Measurements from ENCODE around the gene WIPF3.
"Not testable (repeated sequence)": the region's sequence is repeated elsewhere in the genome, so short reads cannot be mapped to it uniquely, and the experiment has no call there.

WIPF3 gene

DNA sequence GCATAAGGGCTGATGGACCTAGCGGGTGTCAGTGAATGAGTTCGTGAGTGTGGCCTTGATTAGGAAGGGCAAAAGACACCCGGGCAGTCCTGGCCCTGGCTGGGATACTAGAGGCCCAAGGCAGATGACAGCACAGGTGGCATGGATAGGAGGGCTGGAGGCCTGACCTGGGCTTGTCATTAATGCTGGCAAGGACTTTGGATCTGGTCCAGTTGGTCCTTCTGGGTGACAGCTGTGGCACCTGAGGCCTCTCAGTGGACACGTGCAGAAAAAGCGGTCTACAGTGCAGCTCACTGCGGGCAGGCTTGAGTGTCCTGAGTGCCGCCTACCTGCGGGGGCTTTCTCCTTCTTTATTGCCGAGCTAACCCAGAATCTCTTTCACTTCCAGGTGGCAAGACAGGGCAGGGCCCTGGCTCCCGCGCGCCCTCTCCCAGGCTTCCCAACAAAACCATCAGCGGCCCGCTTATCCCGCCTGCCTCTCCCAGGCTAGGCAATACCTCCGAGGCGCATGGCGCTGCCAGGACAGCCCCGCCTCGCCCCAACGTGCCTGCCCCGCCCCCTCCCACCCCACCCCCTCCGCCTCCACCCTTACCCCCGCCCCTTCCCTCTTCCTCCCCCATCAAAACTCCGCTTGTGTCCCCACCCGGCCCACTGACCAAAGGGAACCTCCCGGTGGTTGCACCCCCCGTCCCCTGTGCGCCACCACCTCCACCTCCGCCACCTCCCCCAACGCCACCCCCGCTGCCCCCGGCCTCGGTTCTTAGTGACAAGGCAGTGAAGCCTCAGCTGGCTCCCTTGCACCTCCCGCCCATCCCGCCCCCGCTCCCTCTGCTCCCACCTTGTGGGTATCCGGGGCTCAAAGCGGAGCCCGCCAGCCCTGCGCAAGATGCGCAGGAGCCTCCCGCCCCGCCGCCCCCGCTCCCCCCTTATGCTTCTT is 77.4 kb downstream of the WIPF3 start:
- no peak for DNase-seq

DNA sequence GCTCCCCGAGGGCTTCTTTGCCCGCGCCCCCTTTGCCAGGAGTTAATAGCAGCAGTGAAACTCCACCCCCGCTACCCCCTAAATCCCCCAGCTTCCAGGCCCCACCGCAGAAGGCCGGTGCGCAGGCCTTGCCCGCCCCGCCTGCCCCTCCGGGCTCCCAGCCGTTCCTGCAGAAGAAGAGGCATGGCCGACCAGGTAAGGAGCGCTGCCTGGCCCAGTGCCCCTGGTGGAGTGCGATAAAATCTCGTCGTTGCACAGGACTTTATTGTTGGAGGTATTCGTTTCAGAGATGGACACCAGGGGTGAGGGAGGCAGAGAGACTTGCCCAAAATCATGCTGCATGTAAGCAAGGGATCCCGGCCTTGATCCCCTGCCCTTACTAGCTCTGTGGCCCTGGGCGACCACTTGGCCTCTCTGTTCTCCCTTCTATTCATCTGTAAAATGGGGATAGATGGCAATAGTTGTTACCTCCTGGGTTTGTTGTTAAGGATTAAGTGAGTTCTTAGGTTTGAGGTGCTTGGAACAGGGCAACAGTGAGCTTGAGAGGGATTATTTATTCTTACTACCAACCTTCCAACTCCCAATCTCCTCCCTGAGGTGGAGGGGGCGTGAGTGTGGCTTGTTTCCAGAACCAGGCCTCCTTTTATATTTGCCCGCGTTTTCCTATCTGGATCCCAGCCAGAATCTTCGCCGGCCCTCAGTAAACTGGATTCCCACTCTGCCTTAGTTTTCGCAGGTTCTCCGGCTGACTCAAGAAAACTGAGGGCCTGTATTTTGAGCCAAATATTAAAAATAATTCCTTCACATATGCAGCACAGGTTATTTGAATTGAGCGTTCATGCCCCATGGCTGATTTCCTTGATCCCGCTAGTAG is 78.3 kb downstream of the WIPF3 start:
- DNase-seq, result no peak

GRCh38 chr7:29885626-29886025 is 79.3 kb downstream of the WIPF3 start:
- DNase-seq, result no peak

- no peak for DNase-seq
Measured at GRCh38 chr7:29886827-29887226, 80.5 kb downstream of the WIPF3 start.

DNA sequence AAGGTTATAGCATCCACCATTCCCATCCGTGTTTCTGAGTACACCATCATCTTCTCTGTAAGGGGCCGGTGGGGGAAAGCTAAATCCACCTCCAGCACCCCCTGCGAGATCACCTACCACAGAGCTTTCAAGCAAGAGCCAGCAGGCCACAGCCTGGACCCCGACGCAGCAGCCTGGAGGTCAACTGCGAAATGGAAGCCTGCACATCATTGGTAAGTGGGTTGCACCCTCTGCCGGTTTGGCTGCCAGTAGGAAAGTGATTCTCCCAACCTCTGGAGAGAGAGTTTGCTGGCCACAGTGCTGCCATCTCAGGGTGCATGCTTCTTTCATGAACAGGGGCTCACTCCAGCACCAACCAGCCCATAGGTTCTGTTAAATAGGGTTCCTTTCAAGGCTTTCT is 81.7 kb downstream of the WIPF3 start:
- no peak for DNase-seq

DNA sequence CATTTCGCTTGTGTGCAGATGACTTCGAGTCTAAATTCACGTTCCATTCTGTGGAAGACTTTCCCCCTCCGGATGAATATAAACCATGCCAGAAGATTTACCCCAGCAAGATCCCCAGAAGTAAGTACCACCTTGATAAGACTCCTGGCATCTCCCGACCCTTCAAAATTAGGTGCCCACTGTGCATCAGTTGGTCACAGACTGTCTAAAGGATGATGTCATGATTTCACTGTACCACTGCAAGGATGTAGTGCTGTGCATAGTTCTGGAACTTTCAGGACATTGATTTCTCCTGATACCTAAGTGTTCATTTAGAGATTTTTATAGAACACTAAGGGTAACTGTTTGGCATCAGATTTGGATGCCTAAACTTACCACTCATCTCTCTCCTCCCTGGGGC is 83.0 kb downstream of the WIPF3 start:
- DNase-seq, result no peak

DNA sequence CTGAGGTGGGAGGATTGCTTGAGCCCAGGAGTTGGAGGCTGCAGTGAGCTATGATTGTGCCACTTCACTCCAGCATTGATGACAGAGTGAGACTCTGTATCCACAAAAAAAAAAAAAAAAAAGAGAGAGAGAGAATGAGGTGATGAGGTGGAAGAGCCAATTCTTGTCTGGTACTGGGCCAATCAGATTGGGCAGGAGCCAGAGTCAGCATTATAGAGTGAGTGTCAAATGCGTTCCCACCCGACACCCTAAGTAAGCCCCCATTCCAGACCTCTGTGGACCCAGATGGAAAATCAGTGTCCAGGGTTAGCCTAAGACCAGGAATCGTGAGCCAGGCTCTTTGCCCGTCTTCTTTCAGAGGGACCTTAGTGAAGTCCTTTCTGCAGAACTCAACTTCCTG is 83.9 kb downstream of the WIPF3 start:
- DNase-seq, result no peak

- not testable (repeated sequence) for DNase-seq
Measured at GRCh38 chr7:29890786-29891185, 84.5 kb downstream of the WIPF3 start.

GRCh38 chr7:29891766-29892165 is 85.5 kb downstream of the WIPF3 start:
- DNase-seq, result no peak

GRCh38 chr7:29892231-29892630 is 85.9 kb downstream of the WIPF3 start:
- no peak for DNase-seq

- no peak for DNase-seq
Measured at GRCh38 chr7:29893351-29893965, 87.2 kb downstream of the WIPF3 start.

DNA sequence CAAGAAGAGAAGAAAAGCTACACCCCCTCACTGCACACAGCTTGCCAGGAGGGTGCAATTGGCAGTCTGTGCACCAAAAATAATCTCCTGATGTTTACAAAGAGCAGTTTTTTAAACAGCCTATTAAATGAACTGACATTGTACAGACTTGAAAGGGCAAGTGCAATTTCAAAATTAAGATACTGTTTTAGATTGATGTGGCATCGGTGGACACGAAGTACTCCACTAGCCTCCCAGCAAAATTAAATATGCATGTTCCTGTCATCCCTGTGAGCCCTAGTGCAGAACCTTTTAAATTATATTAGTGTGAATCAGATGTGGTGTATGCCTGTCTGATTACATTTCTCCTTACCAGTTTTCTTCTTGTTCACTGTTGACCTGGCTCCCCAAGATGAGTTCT is 87.9 kb downstream of the WIPF3 start:
- no peak for DNase-seq

- no peak for DNase-seq
Measured at GRCh38 chr7:29895559-29895958, 89.3 kb downstream of the WIPF3 start.

GRCh38 chr7:29896685-29897411 is 90.5 kb downstream of the WIPF3 start:
- DNase-seq, result no peak

DNA sequence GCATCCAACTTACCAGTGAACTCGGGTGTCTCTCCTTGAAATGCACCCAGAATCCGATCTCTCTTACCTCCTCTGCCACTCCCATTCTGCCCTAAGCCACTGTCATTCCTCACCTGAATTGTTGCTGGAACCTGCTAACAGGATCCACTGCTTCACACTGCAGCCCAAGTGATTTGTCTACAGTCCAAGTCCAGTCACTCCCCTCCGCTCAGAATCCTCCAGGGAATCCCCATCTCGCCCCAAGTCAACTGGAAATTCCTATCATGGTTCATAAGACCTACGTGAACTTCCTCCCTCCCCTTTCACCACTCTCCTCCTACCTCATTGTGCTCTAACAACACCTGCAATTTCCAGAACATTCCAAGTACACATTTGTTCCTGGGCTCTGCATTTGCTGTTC is 92.0 kb downstream of the WIPF3 start:
- DNase-seq, result no peak

- DNase-seq, result no peak
Measured at GRCh38 chr7:29900745-29901144, 94.4 kb downstream of the WIPF3 start.

DNA sequence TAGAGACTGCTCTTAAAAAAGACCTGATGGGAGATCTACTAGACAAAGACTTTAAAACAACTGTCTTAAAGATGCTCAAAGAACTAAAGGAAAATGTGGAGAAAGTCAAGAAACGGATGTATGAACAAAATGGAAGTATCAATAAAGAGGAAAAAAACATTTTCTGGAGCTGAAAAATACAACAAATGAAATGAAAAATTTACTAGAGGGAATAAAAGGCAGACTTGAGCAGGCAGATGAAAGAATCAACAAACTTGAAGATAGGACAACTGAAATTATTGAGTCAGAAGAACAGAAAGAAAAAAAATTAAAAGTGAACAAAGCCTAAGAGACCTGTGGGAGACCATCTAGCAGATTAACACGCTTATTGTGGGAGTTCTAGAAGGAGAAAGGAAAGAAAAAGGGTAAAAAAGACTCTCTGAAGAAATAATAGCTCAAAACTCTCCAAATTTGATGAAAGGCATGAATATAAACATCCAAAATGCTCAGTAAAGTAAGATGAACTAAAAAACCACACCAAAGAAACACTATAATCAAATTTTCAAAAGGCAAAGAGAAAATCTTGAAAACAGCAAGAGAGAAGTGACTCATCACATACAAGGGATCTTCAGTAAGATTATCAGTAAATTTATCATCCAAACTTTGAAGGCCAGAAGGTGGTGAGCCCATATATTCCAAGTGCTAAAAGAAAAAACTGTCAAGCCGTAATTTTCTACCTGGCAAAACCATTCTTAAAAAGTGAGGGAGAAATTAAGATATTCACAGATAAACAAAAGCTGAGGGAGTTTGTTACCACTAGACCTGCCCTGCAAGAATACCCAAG is 100.1 kb downstream of the WIPF3 start:
- no peak for DNase-seq

GRCh38 chr7:29914180-29914579 is 107.9 kb downstream of the WIPF3 start:
- no peak for DNase-seq

DNA sequence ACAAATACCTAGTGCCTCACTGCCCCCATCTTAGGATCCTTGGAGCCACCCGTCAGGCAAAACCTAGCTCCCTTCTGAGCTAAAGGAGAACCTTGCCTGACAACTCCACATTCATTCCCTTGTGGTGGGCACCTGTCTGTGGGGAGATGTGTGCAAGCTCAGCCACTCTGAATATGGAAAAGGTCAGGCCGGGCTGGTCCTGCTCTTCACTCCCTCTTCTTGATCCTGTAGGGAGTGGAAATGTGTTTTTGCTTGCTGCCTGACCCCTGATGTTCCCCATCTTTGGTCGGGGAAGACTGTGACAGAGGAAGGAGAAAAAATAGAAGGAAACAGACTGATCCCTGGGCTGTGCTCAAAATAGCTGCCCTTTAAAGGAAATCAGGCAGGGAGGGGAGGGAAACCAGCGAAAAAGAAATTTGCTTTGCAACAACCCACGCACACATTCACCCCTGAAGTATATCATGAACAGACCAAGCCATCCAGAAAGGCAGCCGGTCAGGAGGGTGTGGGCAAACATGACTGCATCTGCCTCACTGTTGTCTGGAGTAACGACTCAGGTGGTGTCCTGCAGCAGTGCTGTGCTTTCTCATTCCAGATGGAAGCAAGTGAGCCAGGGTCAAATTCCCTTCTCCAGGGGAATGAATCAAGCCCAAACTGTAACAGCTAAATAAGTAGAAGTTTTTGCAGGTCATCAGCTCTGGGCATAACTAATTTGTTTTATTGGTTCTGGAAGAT is 109.3 kb downstream of the WIPF3 start:
- no peak for DNase-seq

- DNase-seq, result no peak
Measured at GRCh38 chr7:29917641-29918040, 111.3 kb downstream of the WIPF3 start.

DNA sequence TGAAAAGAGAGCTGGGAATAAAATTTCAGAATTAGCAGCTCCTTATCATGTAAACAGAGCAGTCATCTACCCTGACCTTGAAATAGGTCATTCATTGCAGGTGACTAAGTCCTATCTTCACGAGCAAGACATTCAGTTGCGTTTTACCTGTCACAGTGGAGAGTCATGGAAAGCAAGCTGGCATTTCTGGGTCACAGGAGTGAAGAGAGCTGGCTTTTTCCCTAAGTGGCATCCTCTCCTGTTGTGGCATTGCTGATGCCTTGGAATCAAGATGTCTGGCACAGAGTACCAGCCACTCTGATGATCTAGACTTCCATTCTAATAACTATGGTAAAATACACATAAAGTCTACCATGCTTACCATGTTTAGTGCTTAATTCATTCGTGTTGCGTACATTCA is 112.5 kb downstream of the WIPF3 start:
- no peak for DNase-seq
